Thoracic aorta (tissue), 2 donors: ENCODE results near the gene CYBC1. TPM values are rescaled to one million over a fixed set of nuclear protein-coding genes. Genes with fewer than 3 reads are reported as not detected.

Experiments
- ATAC-seq: fragments of 150-250 bp; one replicate; pipeline ENCODE4 v1.8.0; 2017; ENCODE audit warnings: low read depth; ENCODE audit not compliant: insufficient number of reproducible peaks, low FRiP score
- DNase-seq: peaks from one replicate; pipeline ENCODE4 v3.0.0-alpha.2; 2020; ENCODE audit warnings: low spot score
- H3K27ac ChIP-seq, 2 donors: fragments of 200-600 bp; sonication (generic); 1 replicate in 1 of 2; 2 replicates in 1 of 2; pipeline ENCODE4 v1.5.1; 2016; ENCODE audit warnings: mild to moderate bottlenecking in 2 of 2, moderate library complexity in 2 of 2
- H3K27me3 ChIP-seq: fragments of 200-600 bp; sonication (generic); replicated peaks from 2 replicates; pipeline ENCODE4 v1.6.0; 2016; ENCODE audit warnings: mild to moderate bottlenecking; ENCODE audit not compliant: insufficient read depth
- H3K36me3 ChIP-seq: fragments of 200-600 bp; sonication (generic); one replicate; pipeline ENCODE4 v1.5.1; 2016
- H3K4me1 ChIP-seq, 2 donors: fragments of 200-600 bp; sonication (generic); 1 replicate in 1 of 2; 2 replicates in 1 of 2; pipeline versions ENCODE4 v1.5.1 to v1.6.0; 2016; ENCODE audit warnings: low read depth in 2 of 2, mild to moderate bottlenecking in 1 of 2; ENCODE audit not compliant: control insufficient read depth in 1 of 2
- H3K4me3 ChIP-seq: fragments of 200-600 bp; sonication (generic); 2 replicates; pipeline ENCODE4 v1.5.1; 2016; ENCODE audit warnings: mild to moderate bottlenecking
- H3K9me3 ChIP-seq: fragments of 200-600 bp; sonication (generic); 2 replicates; pipeline ENCODE4 v1.5.1; 2016
- CTCF ChIP-seq: fragments of 200-600 bp; sonication (generic); IDR thresholded peaks from one replicate; pipeline ENCODE4 v1.5.1; 2019; ENCODE audit warnings: antibody characterized with exemption
- total RNA-seq, 2 donors: library from RNA; depleted of rRNA; stranded (reverse); fragments of >200 nt; gene quantifications; one replicate each; pipeline versions ENCODE4 v1.1.0 to v1.2.3, GENCODE V29; 2016

CYBC1 gene
- total RNA-seq, 2 donors from 2014 or later, result 84.6 to 178 TPM

GRCh38 chr17:82439829-82440365, 10.7 kb downstream of the CYBC1 start:
- no peaks in the 10 kb centered on the region for H3K27me3 ChIP-seq
- DNase-seq, result no peak
- no peaks in the 10 kb centered on the region for H3K9me3 ChIP-seq
- ATAC-seq, result no peak
- TF ChIP-seq CTCF, result no peak
- no peak overlapping the region for H3K27ac ChIP-seq
- no peaks in the 10 kb centered on the region for H3K4me1 ChIP-seq
- peaks cover 9% of the 10 kb centered on the region for H3K36me3 ChIP-seq
- no peak overlapping the region for H3K4me3 ChIP-seq

- no peaks in the 10 kb centered on the region for H3K9me3 ChIP-seq
- peaks cover 9% of the 10 kb centered on the region for H3K36me3 ChIP-seq
- ATAC-seq (no peak), DNase-seq (no peak)
- H3K27ac ChIP-seq, result no peak overlapping the region
- H3K4me1 ChIP-seq, result no peaks in the 10 kb centered on the region
- TF ChIP-seq CTCF, result no peak
- no peaks in the 10 kb centered on the region for H3K27me3 ChIP-seq
- H3K4me3 ChIP-seq, result no peak overlapping the region
Measured at GRCh38 chr17:82439194-82439828, 11.2 kb downstream of the CYBC1 start.

GRCh38 chr17:82438401-82439193, 12.0 kb downstream of the CYBC1 start:
- no peaks in the 10 kb centered on the region for H3K9me3 ChIP-seq
- H3K27me3 ChIP-seq, result no peaks in the 10 kb centered on the region
- H3K27ac ChIP-seq, result no peak overlapping the region
- H3K4me3 ChIP-seq, result no peak overlapping the region
- no peak for TF ChIP-seq CTCF
- H3K4me1 ChIP-seq, result no peaks in the 10 kb centered on the region
- peaks cover 9% of the 10 kb centered on the region for H3K36me3 ChIP-seq
- ATAC-seq (no peak), DNase-seq (no peak)

GRCh38 chr17:82437325-82437668, 13.3 kb downstream of the CYBC1 start:
- H3K9me3 ChIP-seq, result no peaks in the 10 kb centered on the region
- H3K36me3 ChIP-seq, result peaks cover 8% of the 10 kb centered on the region
- no peaks in the 10 kb centered on the region for H3K27me3 ChIP-seq
- no peak for ATAC-seq
- DNase-seq, result no peak
- H3K4me3 ChIP-seq, result no peak overlapping the region
- no peak for TF ChIP-seq CTCF
- no peaks in the 10 kb centered on the region for H3K4me1 ChIP-seq
- no peak overlapping the region for H3K27ac ChIP-seq

- Histone ChIP-seq H3K27me3 (no peaks in the 10 kb centered on the region), H3K27ac (no peak overlapping the region), H3K9me3 (no peaks in the 10 kb centered on the region), H3K4me1 (no peaks in the 10 kb centered on the region), H3K36me3 (peaks cover 2% of the 10 kb centered on the region), H3K4me3 (no peak overlapping the region)
- TF ChIP-seq CTCF, result no peak
- DNase-seq, result no peak
- no peak for ATAC-seq
Measured at GRCh38 chr17:82436601-82437324, 13.8 kb downstream of the CYBC1 start.
